ENCODE measurements around the gene LRTM2. TPM values are rescaled to one million over a fixed set of nuclear protein-coding genes. Genes with fewer than 3 reads are reported as not detected.

The LRTM2 gene
- total and polyA plus RNA-seq, 8 donors: not detected

GRCh38 chr12:1846421-1847405 is 26.3 kb downstream of the LRTM2 start:
- H3K27ac ChIP-seq: no peak overlapping the region

GRCh38 chr12:1847411-1847810 is 27.0 kb downstream of the LRTM2 start:
- intact Hi-C loops (cut with DNase I): no loop called here
- FAIRE-seq: no peak

More at GRCh38 chr12:1846421-1847405, 26.3 kb downstream of the LRTM2 start:
- 65 to 73% methylated on average over 24 of the region's 24 CpGs for WGBS, 2 donors
- DNase-seq (peak in 2 of 6 donors; percentile 41), ATAC-seq (no peak), FAIRE-seq (no peak)
- no peak overlapping the region for H3K4me3 ChIP-seq
- no peaks in the 10 kb centered on the region for H3K4me1 ChIP-seq
- TF ChIP-seq CTCF (IDR thresholded peaks at IDR 0.05): no peak
- intact Hi-C loops (cut with DNase I): no loop called here
- H3K36me3 ChIP-seq: no peaks in the 10 kb centered on the region
- no peaks in the 10 kb centered on the region for H3K27me3 ChIP-seq
- H3K9me3 ChIP-seq: no peaks in the 10 kb centered on the region

GRCh38 chr12:1848146-1848545 is 27.8 kb downstream of the LRTM2 start:
- H3K9me3 ChIP-seq: no peaks in the 10 kb centered on the region
- 61 to 67% methylated on average over 10 of the region's 10 CpGs for whole genome bisulfite sequencing, 2 donors
- DNase-seq: peak in 1 of 6 donors; percentile 41
- H3K27ac ChIP-seq: no peak overlapping the region
- TF ChIP-seq CTCF (IDR thresholded peaks at IDR 0.05): no peak
- H3K27me3 ChIP-seq: no peaks in the 10 kb centered on the region
- intact Hi-C loops (cut with DNase I): no loop called here
- H3K4me1 ChIP-seq: no peaks in the 10 kb centered on the region
- no peaks in the 10 kb centered on the region for H3K36me3 ChIP-seq
- FAIRE-seq: no peak
- H3K4me3 ChIP-seq: no peak overlapping the region
- ATAC-seq: no peak

More at GRCh38 chr12:1847411-1847810, 27.0 kb downstream of the LRTM2 start:
- H3K27ac ChIP-seq: no peak overlapping the region
- TF ChIP-seq CTCF (IDR thresholded peaks at IDR 0.05): no peak
- H3K27me3 ChIP-seq: no peaks in the 10 kb centered on the region
- H3K4me1 ChIP-seq: no peaks in the 10 kb centered on the region
- no peaks in the 10 kb centered on the region for H3K9me3 ChIP-seq
- 49 to 52% methylated on average over 4 of the region's 4 CpGs for WGBS, 2 donors
- no peak overlapping the region for H3K4me3 ChIP-seq
- DNase-seq: no peak
- H3K36me3 ChIP-seq: no peaks in the 10 kb centered on the region
- ATAC-seq: no peak

GRCh38 chr12:1848745-1849144 is 28.4 kb downstream of the LRTM2 start:
- DNase-seq (no peak), FAIRE-seq (no peak), ATAC-seq (no peak)
- Histone ChIP-seq H3K9me3 (no peaks in the 10 kb centered on the region), H3K4me1 (no peaks in the 10 kb centered on the region), H3K27me3 (no peaks in the 10 kb centered on the region), H3K36me3 (no peaks in the 10 kb centered on the region), H3K4me3 (no peak overlapping the region), H3K27ac (no peak overlapping the region)
- no peak for TF ChIP-seq CTCF (IDR thresholded peaks at IDR 0.05)
- WGBS, 2 donors: 66 to 76% methylated on average over 6 of the region's 6 CpGs
- intact Hi-C loops (cut with DNase I): no loop called here
